Vagina (tissue), 2 donors: Measurements from ENCODE around the gene CACNA1C. TPM values are rescaled to one million over a fixed set of nuclear protein-coding genes. Genes with fewer than 3 reads are reported as not detected.

Experiments used
- DNase-seq, 2 donors: peaks; one replicate each; pipeline ENCODE4 v3.0.0-alpha.2; 2017; ENCODE audit errors: extremely low spot score in 2 of 2
- H3K27ac ChIP-seq: fragments of 200-600 bp; sonication (generic); one replicate; pipeline ENCODE4 v1.5.1; 2019
- H3K27me3 ChIP-seq: fragments of 200-600 bp; sonication (generic); one replicate; pipeline ENCODE4 v1.5.1; 2019
- H3K36me3 ChIP-seq, 2 donors: fragments of 200-600 bp; sonication (generic); one replicate each; pipeline ENCODE4 v1.5.1; 2017 to 2019
- H3K4me1 ChIP-seq: fragments of 200-600 bp; sonication (generic); one replicate; pipeline ENCODE4 v1.5.1; 2019
- H3K4me3 ChIP-seq, 2 donors: fragments of 200-600 bp; sonication (generic); 1 replicate in 1 of 2; 2 replicates in 1 of 2; pipeline ENCODE4 v1.5.1; 2016 to 2019
- H3K9me3 ChIP-seq: fragments of 200-600 bp; sonication (generic); one replicate; pipeline ENCODE4 v1.5.1; 2019
- CTCF ChIP-seq, 3 experiments: fragments of 450-650 bp in 2 of 3; fragments of 200-600 bp in 1 of 3; sonication (generic) in 1 of 3; IDR thresholded peaks; one replicate each; pipeline ENCODE4 v1.5.1; 2017 to 2019; ENCODE audit warnings: antibody characterized with exemption in 3 of 3, mild to moderate bottlenecking in 2 of 3, moderate library complexity in 2 of 3
- POLR2A ChIP-seq, 2 donors: fragments of 450-650 bp; IDR thresholded peaks; one replicate each; pipeline ENCODE4 v1.6.1; 2017; ENCODE audit warnings: antibody characterized with exemption in 2 of 2, mild to moderate bottlenecking in 2 of 2, moderate library complexity in 2 of 2
- POLR2AphosphoS5 ChIP-seq, 2 donors: sonication (generic); formaldehyde crosslinking; IDR thresholded peaks; one replicate each; pipeline ENCODE4 v1.9.0; 2017; ENCODE audit warnings: antibody characterized with exemption in 2 of 2, mild to moderate bottlenecking in 2 of 2, low read depth in 1 of 2; ENCODE audit not compliant: insufficient read depth in 1 of 2
- intact Hi-C: fragments of 100-400 bp; cut with DNase I; formaldehyde crosslinking; loops from one replicate; pipeline ENCODE4 v1.15.1; 2023
- total RNA-seq: library from RNA; depleted of rRNA; stranded (reverse); fragments of >200 nt; gene quantifications from one replicate; pipeline ENCODE4 v1.2.3, GENCODE V29; 2016

Gene CACNA1C
- total RNA-seq, 1 donor from 2014 or later, result 9.8 TPM

DNA sequence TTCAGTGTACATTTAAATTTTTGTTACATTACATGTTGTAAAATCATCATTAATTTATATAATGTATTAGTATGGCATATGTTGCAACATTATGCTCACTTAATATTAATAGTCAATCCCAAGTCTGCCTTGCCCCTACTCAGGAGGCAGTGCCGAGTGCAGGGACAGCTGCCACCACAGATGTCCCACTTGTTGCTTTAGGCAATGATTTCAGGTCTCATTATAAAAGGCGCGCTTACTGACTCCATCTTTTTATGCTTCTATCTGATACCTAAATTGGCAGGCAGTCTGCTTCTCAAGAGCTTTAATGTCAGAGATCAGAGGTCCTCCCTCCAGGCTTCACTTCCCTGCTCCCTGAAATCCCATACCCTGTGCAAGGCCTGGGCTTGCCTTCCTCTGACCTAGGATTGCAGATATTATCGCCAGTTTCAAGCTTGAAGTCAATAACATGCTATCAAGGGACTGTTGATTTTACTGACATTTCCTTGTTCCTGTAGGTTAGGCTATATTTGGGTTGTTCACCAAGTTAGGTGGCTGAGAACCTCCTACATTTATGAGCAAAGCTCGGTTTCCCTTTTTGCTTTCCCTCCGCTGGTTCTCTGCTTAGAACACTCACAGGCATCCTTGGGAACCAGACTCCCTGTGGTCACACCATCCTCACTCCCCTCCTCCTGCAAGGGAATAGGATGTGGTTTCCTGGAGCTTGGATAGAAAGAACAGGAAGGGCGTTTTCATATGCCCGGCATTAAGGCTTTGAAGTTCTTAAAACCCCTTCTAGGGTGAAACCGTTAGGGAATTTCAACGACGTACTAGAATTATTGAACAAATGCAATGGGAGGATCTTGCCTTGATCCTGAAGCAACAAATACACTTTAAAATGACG is 533.6 kb downstream of the CACNA1C start:
- peaks cover 13% of the 10 kb centered on the region for H3K4me1 ChIP-seq
- H3K9me3 ChIP-seq, result no peaks in the 10 kb centered on the region
- TF ChIP-seq CTCF (IDR thresholded peaks at IDR 0.05) (no peak), POLR2AphosphoS5 (IDR thresholded peaks at IDR 0.05; ENCODE audit: insufficient read depth in 1 of 2, low read depth in 1 of 2) (no peak), POLR2A (IDR thresholded peaks at IDR 0.05) (no peak)
- intact Hi-C loops, result loop anchor here (10.0 kb wide), 1 partner anchor 292 kb away; no protein-coding TSS in a partner anchor
- H3K36me3 ChIP-seq, result no peaks in the 10 kb centered on the region
- H3K27me3 ChIP-seq, result no peaks in the 10 kb centered on the region
- DNase-seq, result no peak
- no peak overlapping the region for H3K27ac ChIP-seq
- H3K4me3 ChIP-seq, result no peak overlapping the region

- Histone ChIP-seq H3K4me1 (peaks cover 2% of the 10 kb centered on the region), H3K27me3 (no peaks in the 10 kb centered on the region), H3K4me3 (no peak overlapping the region), H3K9me3 (no peaks in the 10 kb centered on the region), H3K36me3 (peaks cover 0 to 4% of the 10 kb centered on the region in 2 donors), H3K27ac (no peak overlapping the region)
- intact Hi-C loops, result loop anchor here (10.0 kb wide), 1 partner anchor 294 kb away; no protein-coding TSS in a partner anchor
- TF ChIP-seq CTCF (IDR thresholded peaks at IDR 0.05), result no peak
- TF ChIP-seq POLR2AphosphoS5 (IDR thresholded peaks at IDR 0.05; ENCODE audit: insufficient read depth in 1 of 2, low read depth in 1 of 2), result no peak
- TF ChIP-seq POLR2A (IDR thresholded peaks at IDR 0.05), result no peak
- DNase-seq, result no peak
Measured at GRCh38 chr12:2588345-2588744, 535.6 kb downstream of the CACNA1C start.

- peaks cover 2 to 13% of the 10 kb centered on the region in 2 donors for H3K36me3 ChIP-seq
- H3K9me3 ChIP-seq, result no peaks in the 10 kb centered on the region
- TF ChIP-seq POLR2A (IDR thresholded peaks at IDR 0.05) (no peak), POLR2AphosphoS5 (IDR thresholded peaks at IDR 0.05; ENCODE audit: insufficient read depth in 1 of 2, low read depth in 1 of 2) (no peak), CTCF (IDR thresholded peaks at IDR 0.05) (no peak)
Measured at GRCh38 chr12:2589381-2589780, 536.6 kb downstream of the CACNA1C start.

DNA sequence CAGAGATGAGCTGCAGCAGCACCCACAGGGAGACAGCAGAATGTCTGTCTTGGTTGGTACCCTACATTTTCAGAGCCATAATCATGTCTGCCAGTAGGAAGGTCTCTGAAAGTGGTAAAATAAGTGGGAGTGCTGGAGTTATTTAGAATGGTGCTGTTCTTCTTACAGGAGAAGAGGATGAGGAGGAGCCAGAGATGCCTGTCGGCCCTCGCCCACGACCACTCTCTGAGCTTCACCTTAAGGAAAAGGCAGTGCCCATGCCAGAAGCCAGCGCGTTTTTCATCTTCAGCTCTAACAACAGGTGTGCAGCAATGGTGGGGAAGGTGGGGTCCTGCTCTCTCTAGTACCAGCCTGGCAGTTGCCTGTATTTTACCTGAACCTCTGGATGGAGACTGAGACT is 540.3 kb downstream of the CACNA1C start:
- TF ChIP-seq CTCF (IDR thresholded peaks at IDR 0.05) (no peak), POLR2A (IDR thresholded peaks at IDR 0.05) (no peak), POLR2AphosphoS5 (IDR thresholded peaks at IDR 0.05; ENCODE audit: insufficient read depth in 1 of 2, low read depth in 1 of 2) (no peak)
- intact Hi-C loops, result no loop called here
- no peaks in the 10 kb centered on the region for H3K9me3 ChIP-seq
- DNase-seq, result no peak
- H3K4me3 ChIP-seq, result no peak overlapping the region
- no peaks in the 10 kb centered on the region for H3K27me3 ChIP-seq
- H3K27ac ChIP-seq, result no peak overlapping the region
- no peaks in the 10 kb centered on the region for H3K4me1 ChIP-seq
- H3K36me3 ChIP-seq, result peaks cover 2 to 13% of the 10 kb centered on the region in 2 donors

More at GRCh38 chr12:2589381-2589780, 536.6 kb downstream of the CACNA1C start:
- Histone ChIP-seq H3K27ac (no peak overlapping the region), H3K4me1 (no peaks in the 10 kb centered on the region), H3K27me3 (no peaks in the 10 kb centered on the region), H3K4me3 (no peak overlapping the region)
- intact Hi-C loops, result loop anchor here (10.0 kb wide), 1 partner anchor 295 kb away; no protein-coding TSS in a partner anchor
- no peak for DNase-seq

- no peak for DNase-seq
- intact Hi-C loops, result no loop called here
Measured at GRCh38 chr12:2596441-2596840, 543.7 kb downstream of the CACNA1C start.

More at GRCh38 chr12:2596441-2596840, 543.7 kb downstream of the CACNA1C start:
- Histone ChIP-seq H3K9me3 (no peaks in the 10 kb centered on the region), H3K36me3 (peaks cover 2 to 13% of the 10 kb centered on the region in 2 donors), H3K4me1 (no peaks in the 10 kb centered on the region), H3K27me3 (no peaks in the 10 kb centered on the region), H3K4me3 (no peak overlapping the region), H3K27ac (no peak overlapping the region)
- TF ChIP-seq POLR2AphosphoS5 (IDR thresholded peaks at IDR 0.05; ENCODE audit: insufficient read depth in 1 of 2, low read depth in 1 of 2) (no peak), CTCF (IDR thresholded peaks at IDR 0.05) (no peak), POLR2A (IDR thresholded peaks at IDR 0.05) (no peak)
